Measurements from ENCODE around the gene RPP38.
A peak's percentile ranks its signal among the peaks of the same experiment; 100 is the strongest.

The RPP38 gene, protein sequence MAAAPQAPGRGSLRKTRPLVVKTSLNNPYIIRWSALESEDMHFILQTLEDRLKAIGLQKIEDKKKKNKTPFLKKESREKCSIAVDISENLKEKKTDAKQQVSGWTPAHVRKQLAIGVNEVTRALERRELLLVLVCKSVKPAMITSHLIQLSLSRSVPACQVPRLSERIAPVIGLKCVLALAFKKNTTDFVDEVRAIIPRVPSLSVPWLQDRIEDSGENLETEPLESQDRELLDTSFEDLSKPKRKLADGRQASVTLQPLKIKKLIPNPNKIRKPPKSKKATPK

DNA sequence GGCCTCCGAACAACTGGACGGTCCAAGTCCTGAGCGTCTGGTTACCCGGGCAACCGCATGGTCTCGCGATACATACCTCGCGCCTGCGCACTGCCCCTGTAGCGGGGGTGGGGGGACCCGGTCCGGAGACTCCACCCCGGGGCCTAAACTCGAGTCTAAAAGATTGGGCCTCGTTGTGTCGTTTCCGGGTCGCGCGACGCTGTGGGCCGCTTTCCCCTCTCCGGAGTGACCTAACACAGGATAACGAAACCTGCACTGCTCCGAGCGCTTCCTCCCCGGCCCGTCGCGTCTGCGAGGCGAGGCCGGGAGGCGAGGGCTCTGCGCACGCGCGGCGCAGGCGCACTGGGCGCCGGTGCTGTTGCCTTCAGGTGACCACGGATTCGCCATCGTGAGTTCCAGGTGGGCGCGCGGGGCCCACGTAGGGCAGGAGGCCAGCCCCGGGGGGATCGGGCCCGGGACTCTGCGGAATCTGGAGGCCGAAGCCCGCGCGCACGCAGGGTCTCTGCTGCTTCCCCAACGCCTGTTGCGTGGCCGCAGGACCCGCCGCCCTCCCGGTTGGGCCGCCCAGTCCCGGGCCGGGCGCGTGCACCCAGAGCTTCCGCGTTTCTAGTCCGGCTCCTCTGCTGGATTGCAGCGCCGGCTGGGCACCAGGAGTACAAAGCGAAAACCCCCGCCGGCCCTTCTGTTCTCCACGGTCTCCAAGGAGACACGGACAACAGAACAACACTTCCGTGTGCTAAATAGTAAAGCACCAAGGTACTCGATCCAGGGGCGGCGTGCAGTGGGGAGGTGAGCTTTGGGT lies at the start of gene RPP38:
RPP38 (plus strand) TSS at position 345 of the 802 bp plus-strand sequence. CDS start 5,960 bp downstream, outside the sequence.
- peak; percentile 68 for DNase-seq (ENCODE audit: low read depth)

DNA sequence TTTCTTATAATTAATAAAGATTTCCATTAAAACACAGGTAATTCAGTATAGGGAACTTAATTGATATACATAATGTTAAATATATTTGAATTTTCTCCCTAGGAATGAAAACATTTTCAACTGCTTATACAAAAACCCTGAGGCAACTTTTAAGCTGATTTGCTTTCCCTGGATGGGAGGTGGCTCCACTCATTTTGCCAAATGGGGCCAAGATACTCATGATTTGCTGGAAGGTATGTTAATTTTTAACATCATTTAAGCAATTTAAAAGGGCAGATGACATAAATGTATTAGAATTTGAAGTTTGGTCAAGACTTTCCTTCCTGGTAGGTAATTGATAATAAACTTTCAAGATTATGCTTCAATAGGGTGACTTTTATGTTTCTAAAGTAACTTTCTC lies 47.6 kb upstream of the RPP38 start:
- no peak for DNase-seq (ENCODE audit: low read depth)

DNA sequence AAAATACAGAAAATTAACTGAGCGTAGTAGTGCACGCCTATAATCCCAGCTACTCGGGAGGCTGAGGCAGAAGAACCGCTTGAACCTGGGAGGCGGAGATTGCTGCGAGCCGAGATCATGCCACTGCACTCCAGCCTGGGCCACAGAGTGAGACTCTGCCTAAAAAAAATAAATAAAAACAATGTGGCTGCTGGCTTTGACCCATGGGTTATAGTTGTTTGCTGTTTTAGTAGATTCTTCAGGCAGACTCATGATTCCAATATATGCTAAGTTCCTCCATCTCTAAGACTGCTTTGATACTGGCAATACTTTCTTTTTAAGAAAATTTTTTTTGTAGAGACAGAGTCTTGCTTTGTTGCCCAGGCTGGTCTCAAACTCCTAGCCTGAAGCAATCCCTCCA lies 45.0 kb upstream of the RPP38 start:
- DNase-seq (ENCODE audit: low read depth): no peak

DNA sequence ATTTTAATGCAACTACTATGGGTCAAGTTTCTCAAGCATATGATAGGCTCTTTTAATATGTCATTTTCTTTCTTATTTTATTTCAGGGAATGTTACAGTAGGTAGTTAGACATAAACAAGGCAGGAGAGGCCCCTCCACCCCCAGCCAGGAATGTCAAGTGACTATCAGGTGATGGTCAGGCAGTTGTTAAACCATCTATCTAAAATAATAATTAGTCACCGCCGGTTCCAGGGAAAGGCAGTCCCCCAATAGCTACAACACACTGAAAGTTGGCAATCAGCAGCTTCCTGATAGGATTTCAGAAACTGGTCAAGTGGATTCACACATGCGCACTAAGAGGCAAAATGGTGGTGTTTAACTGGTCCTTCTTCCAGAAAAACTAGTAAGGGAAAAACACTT lies 44.1 kb upstream of the RPP38 start:
- DNase-seq (ENCODE audit: low read depth): no peak

DNA sequence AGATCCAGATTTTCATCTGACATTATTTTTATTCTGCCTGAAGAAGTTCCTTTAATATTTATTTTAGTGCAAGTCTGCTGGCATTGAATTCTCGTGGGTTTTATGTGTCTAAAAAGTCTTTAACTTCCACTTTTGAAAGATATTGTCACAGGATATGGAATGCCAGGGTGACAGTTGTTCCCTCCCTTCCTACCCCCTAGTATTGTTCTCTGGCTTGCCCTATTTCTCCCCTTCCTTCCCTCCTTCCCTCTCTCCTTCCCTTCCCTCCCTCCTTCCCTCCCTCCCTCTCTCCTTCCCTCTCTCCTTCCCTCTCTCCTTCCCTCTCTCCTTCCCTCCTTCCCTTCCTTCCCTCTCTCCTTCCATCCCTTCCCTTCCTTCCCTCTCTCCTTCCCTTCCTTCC lies 38.5 kb upstream of the RPP38 start:
- DNase-seq (ENCODE audit: low read depth): no peak

DNA sequence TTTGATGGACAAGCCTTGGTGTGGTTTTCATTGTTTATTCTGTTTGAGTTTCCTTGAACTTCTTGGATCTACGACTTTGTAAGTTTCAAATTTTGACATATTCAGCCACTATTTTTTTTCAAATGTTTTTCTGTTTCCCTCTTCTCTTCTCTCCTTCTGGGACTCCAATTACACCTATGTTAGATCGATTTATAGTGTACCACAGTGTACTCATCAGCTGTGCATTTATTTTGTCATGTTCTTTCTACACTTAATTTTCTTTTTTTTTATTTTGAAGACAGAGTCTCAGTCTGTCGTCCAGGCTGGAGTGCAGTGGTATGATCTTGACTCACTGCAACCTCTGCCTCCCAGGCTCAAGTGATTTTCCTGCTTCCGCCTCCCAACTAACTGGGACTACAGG lies 37.2 kb upstream of the RPP38 start:
- no peak for DNase-seq (ENCODE audit: low read depth)

DNA sequence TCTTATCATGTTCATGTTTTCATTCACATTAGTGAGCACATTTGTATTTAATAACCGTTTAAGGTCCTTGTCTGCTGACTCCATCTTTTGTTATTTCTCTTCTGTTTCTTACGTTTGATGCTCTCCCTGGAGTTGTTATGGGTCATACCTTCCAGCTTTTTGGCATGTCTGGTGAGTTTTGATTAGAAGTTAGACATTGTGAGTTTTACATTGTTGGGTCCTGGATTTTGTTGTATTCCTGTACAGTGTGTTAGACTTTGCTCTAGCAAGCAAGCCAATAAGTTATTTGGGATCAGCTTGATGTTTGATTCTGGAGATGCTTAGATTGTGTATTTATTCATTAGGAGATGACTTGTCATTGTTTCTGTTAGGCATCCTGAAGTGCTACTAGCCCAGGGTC lies 36.5 kb upstream of the RPP38 start:
- no peak for DNase-seq (ENCODE audit: low read depth)

DNA sequence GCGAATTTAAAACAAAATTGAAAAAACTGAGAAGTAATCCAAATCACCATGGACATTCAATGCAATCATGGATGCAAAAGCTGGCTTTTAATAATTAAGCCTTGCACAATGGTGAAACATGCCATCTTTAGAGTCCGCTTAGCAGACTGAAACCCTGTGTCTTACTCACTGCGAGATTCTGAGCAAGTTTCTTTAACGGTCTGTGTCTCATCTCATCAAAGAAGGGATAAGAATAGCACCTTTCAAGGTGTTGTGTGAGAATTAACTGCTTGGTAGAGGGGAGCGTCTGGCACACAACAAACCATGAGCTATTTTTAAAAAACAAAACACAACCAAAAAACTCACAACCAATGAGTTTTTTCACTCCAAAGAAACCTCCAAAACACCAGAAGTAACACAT lies 30.0 kb upstream of the RPP38 start:
- no peak for DNase-seq (ENCODE audit: low read depth)

DNA sequence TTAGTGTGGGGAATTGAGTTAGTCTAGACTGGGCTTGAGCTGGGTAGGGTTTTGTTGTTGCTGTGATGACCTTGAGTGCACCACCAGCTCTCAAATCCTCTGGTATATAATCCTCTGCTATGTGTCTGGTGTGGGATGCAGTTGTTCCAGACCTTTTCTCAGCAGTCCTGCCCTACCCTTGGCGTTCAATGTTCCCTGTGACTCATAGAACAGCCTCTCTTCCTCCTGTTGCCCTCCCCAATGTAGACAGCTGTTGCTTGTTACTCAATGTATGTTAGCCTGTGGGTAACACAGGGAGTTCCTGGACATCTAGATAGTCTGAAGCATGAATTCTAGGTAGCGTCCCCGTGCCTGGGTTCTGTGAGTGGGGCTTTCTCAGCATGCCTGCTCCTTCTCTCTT lies 28.4 kb upstream of the RPP38 start:
- no peak for DNase-seq (ENCODE audit: low read depth)

DNA sequence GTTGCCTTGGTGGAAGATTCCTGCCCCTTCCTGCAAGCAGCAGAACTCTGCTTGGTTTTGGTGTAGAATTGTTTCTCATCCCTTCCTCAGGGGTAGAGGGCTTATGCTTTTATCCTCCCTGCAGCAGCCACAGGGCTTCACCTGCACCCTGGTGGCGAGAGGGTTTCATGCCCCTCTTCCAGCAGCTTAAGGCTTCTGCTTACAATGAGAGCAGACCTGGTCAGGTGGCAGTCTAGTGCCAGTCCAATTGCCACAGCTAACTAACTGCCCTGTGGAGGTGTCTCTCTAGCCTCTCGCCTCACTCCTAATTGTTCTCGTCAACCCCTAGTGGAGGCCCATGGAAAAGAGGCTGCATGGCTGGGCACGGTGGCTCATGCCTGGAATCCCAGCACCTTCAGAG lies 27.9 kb upstream of the RPP38 start:
- no peak for DNase-seq (ENCODE audit: low read depth)

DNA sequence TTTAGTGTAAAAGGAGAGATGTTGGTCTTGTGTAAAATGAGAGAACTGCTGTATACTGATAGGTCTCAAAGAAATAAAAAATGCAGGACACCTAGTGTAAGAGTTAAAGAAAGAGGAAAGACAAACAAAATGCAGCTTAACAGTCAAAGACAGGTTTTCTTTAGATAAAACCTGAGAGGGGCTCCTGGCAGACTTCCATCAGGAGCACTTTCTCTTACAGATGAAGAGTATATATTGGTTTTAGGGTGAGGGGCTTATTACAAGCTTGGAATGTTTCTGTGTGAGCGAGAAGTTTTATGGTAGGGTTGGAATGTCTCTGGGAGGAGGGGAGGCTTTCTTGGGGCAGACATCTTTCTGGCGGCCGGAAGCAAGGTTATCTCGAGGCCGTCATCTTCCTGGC lies 24.8 kb upstream of the RPP38 start:
- DNase-seq (ENCODE audit: low read depth): no peak

DNA sequence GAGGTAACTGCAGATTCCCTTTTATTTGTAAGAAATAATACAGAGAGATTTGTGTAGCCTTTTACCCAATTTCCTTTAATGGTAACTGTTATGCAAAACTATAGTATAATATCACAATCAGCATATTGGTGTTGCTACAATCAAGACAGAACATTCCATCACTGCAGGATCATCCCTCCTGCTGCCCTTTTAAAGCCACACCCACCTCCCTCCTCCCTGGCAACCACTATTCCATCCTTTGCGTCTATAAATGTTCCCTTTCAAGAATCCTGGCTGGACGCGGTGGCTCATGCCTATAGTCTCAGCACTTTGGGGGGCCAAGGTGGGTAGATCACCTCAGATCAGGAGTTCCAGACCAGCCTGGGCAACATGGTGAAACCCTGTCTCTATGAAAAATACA lies 21.7 kb upstream of the RPP38 start:
- DNase-seq (ENCODE audit: low read depth): no peak

DNA sequence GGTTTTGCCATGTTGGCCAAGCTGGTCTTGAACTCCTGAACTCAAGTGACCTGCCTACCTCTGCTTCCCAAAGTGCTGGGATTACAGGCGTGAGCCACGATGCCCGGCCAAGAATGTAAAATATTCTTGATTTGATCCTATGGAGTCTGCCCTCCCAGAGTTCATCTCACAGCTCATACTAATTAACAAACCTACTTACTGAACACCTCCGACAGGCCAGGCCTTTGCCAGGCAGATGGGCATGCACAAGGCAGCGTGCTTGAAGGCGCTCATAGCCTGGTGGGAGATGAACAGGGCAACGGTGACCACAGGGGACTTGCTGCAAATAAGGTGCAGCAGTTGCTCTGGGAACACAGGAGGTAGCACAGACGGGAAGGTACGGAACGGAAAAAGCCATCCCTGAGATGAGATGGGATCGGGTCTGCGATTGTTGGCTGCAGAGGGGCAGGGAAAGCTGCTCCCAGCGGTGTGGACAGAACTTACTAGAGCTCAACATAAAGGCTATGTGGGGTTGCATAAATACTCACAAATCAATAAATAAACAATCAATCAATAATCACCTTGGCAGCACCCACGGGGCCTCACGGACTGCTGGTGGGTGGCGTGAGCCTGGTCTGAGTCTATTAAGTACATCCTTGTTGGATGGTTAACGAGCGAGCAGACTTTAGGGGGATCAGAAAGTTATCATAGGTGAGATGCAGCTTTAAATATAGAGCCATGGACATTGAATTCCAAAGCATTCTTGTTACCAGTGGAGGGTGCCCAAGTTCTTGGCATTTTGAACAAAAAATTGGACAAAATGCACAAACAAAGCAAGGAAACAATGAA lies 13.3 kb upstream of the RPP38 start:
- no peak for DNase-seq (ENCODE audit: low read depth)

DNA sequence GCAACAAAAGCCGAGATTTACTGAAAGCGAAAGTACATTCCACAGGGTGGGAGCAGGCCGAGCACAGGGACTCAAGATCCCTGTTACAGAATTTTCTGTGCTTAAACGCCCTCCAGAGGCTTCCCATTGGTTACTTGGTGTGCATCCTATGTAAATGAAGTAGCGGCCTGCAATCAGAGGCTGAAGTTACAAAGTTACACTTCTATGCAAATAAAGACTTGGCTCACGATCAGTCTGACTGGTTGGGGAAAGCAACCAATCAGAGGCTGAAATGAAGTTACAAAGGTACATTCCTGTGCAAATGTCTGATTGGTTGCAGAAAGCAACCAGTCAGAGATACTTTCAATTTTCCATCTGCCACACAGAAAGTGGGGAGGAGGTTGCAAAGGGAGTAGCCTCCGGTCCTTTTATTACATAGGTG lies 12.6 kb upstream of the RPP38 start:
- peak; percentile 75 for DNase-seq (ENCODE audit: low read depth)

DNA sequence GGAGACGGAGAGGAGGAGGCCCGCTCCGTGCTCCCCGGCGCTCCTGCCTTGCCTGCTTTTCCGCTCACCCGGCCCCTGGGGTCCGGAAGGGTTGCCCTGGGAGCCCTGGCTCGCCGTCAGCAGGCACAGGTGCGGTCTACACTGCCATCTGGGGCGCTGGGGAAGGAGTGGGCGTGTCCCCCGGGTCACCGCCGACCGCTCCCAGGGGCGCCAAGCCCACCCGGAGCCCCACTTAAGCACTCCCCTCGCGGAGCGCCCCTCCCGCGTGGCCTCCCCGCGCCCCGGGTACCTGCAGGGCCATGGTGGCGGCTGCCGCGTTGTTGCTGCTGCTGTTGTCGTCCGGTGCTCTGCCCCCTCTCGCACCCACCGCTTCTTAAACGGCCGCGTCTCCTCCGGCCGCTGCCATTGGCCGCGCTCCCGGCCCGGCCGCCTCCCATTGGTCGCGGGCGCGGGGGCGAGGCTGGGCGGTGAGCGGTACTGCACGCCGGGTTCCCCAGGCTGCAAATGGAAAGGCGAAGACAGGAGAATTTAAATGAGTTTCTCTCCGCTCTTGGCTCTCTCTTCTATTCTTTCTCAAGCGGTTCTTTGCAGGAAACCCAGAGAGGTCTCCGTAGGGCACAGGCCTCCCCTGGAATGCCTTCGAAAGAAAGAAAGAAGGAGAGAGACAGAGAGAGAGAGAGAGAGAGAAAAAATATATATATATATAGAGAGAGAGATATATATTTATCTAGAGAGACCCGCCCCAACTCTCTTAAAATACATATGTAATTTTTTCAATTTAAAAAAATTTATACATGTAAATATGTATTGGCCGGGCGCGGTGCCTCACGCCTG lies 8.5 kb upstream of the RPP38 start, which contains the start of gene ACBD7:
ACBD7 (minus strand) TSS at position 349 of the 834 bp plus-strand sequence; CDS start at position 301, 48 bp downstream.
- DNase-seq (ENCODE audit: low read depth): no peak

DNA sequence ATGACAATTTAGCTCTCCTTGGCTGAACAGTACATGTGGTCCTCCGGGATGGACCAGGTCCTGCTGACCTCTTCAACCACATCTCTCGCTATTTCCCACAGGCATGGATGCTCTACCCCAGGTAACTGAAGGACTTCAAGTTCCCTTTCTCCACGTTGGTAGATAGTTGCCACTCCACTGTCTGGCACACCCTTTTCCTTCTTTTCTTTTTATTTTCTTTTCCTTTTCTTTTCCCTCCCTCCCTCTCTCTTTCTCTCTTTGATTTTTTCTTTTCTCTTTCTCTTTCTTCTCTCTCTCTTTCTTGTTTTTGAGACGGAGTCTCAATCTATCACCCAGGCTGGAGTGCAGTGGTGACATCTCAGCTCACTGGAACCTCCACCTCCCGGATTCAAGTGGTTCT lies 5.7 kb upstream of the RPP38 start:
- DNase-seq (ENCODE audit: low read depth): no peak

DNA sequence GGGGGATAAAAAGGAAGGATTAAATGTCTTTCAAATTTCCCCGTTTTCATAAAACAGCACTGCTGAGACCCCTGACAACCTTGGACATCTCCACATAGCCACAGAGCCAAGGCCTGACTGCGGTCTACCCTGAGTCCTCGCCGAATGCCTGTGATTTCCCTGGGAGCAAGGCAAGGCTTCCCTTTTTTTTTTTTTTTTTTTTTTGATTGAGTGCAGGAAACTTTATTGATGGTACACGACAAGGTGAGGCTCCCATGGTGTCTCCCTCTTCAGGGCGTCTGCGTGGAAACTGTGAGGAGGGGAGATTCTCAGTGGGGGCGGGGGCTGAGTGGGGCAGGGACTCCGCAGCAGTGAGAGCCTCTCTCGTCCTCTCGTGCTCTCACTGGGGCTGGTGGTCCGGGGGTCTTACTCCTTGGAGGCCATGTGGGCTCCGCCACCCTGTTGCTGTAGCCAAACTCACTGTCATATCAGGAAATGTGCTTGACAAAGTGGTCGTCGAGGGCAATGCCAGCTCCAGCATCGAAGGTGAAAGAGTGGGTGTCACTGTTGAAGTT lies 4.2 kb upstream of the RPP38 start:
- no peak for DNase-seq (ENCODE audit: low read depth)

DNA sequence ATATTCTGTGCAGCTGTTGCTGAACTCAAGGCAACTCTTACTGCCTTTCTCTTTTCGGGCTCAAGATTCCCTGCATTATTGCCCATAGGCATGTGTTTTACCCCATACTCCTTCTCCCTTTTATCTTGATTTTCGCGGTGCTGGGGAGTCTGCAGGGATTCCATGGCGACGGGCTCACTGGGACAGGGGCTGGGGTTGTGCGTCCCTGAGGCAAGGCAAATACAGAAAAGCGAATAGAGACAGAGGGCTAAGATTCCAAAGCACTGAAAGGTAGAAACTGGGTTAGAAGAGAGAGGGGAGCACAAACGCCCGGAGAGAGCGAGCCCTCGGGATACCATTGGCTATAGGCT lies 519 bp upstream of the RPP38 start:
- no peak for DNase-seq (ENCODE audit: low read depth)

DNA sequence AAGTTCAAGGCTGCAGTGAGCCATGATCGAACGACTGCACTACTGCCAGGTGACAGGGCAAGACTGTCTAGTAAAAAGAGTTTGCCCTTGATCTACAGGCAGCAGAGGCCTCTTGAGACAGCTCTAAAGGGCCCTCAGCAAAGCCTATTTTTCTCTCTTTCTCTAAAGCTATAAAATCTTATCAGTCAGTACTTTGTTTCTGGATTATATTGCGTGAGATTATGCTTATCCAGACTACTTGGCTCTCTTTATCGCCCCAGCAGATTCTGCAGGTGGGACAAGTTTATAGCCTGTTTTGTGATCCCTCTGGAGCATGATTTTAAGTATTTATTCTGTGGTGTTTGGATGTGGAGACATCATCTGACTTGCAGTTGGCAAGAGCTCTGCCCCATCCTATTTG lies 2.7 kb downstream of the RPP38 start:
- DNase-seq (ENCODE audit: low read depth): no peak

DNA sequence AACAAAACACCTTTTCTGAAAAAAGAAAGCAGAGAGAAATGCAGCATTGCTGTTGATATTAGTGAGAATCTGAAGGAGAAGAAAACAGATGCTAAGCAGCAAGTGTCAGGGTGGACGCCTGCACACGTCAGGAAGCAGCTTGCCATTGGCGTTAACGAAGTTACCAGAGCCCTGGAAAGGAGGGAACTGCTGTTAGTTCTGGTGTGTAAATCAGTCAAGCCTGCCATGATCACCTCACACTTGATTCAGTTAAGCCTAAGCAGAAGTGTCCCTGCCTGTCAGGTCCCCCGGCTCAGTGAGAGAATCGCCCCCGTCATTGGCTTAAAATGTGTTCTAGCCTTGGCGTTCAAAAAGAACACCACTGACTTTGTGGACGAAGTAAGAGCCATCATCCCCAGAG lies 6.4 kb downstream of the RPP38 start:
- DNase-seq (ENCODE audit: low read depth): no peak

DNA sequence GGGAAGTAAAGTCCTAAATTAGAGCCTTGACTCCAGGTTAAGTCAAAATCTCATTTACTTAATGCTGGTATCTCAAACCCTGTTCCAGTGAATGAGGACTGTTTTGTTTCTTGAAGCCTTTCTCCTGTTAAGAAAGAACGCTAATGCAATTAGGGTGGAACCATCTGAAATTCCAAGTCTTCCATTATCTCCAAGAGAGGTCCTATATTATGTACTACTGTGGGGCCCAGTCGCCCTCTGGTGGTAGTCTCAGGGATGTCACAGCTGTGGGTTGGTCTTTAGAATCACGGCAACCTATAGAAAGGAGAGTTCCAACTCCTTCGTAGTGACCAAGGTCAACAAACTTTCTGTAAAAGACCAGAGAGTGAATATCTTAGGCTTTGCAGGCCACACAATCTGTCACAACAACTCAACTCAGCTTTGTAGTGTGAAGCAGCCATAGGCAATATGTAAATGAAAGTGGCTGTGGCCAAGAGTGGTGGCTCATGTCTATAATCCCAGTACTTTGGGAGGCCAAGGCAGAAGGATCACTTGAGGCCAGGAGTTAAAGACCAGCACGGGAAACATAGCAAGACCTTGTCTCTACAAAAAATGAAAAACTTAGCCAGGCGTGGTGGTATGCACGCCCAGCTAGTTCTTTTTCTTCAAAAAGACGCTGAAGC lies 9.3 kb downstream of the RPP38 start:
- DNase-seq (ENCODE audit: low read depth): no peak

Data from HS-5 (cell line).